Endometrial microvascular endothelial cells (primary cell): ENCODE measurements around the gene TRMT11. TPM values are rescaled to one million over a fixed set of nuclear protein-coding genes. Genes with fewer than 3 reads are reported as not detected.
"Not testable (repeated sequence)": the region's sequence is repeated elsewhere in the genome, so short reads cannot be mapped to it uniquely, and the experiment has no call there.

ENCODE experiments used
- in situ Hi-C: cut with HindIII; loops from 2 replicates; pipeline ENCODE4 v1.10.0; 2017; ENCODE audit warnings: low sequenced_read_pairs, low pct_unique_long_range_greater_than_20kb; ENCODE audit errors: inconsistent ontology term
- total RNA-seq: library from RNA; depleted of rRNA; stranded (reverse); fragments of >200 nt; gene quantifications from one replicate; pipeline ENCODE4 v1.2.3, GENCODE V29; 2015; ENCODE audit errors: inconsistent ontology term

TRMT11 gene
- total RNA-seq, 1 donor from 2014 or later: 4.6 TPM

- in situ Hi-C loops: no loop called here
Measured at GRCh38 chr6:126034656-126035055, 48.3 kb downstream of the TRMT11 start.

GRCh38 chr6:126035764-126036163 is 49.4 kb downstream of the TRMT11 start:
- in situ Hi-C loops: no loop called here

- in situ Hi-C loops: no loop called here
Measured at GRCh38 chr6:126038234-126038633, 51.9 kb downstream of the TRMT11 start.

GRCh38 chr6:126039284-126039683 is 52.9 kb downstream of the TRMT11 start:
- in situ Hi-C loops: no loop called here

GRCh38 chr6:126040394-126040793 is 54.1 kb downstream of the TRMT11 start:
- in situ Hi-C loops: no loop called here

GRCh38 chr6:126040826-126041225 is 54.5 kb downstream of the TRMT11 start:
- in situ Hi-C loops: no loop called here

- in situ Hi-C loops: no loop called here
Measured at GRCh38 chr6:126041516-126041915, 55.2 kb downstream of the TRMT11 start.

- in situ Hi-C loops: no loop called here
Measured at GRCh38 chr6:126042001-126042419, 55.7 kb downstream of the TRMT11 start.

GRCh38 chr6:126047648-126048047 is 61.3 kb downstream of the TRMT11 start:
- in situ Hi-C loops: no loop called here

GRCh38 chr6:126048635-126049034 is 62.3 kb downstream of the TRMT11 start:
- in situ Hi-C loops: no loop called here

- in situ Hi-C loops: no loop called here
Measured at GRCh38 chr6:126050795-126051194, 64.5 kb downstream of the TRMT11 start.

GRCh38 chr6:126051791-126052190 is 65.5 kb downstream of the TRMT11 start:
- in situ Hi-C loops: no loop called here

- in situ Hi-C loops: no loop called here
Measured at GRCh38 chr6:126052485-126052884, 66.1 kb downstream of the TRMT11 start.

- in situ Hi-C loops: no loop called here
Measured at GRCh38 chr6:126054258-126054702, 67.9 kb downstream of the TRMT11 start.

- in situ Hi-C loops: no loop called here
Measured at GRCh38 chr6:126054802-126055201, 68.5 kb downstream of the TRMT11 start.

GRCh38 chr6:126055449-126055848 is 69.1 kb downstream of the TRMT11 start:
- in situ Hi-C loops: no loop called here

GRCh38 chr6:126056355-126057004 is 70.1 kb downstream of the TRMT11 start:
- in situ Hi-C loops: no loop called here

GRCh38 chr6:126058085-126058484 is 71.7 kb downstream of the TRMT11 start:
- in situ Hi-C loops: not testable (repeated sequence)

- in situ Hi-C loops: no loop called here
Measured at GRCh38 chr6:126060400-126060799, 74.1 kb downstream of the TRMT11 start.

GRCh38 chr6:126063512-126064146 is 77.3 kb downstream of the TRMT11 start:
- in situ Hi-C loops: no loop called here
